ENCODE data around the gene MAGI1. TPM values are rescaled to one million over a fixed set of nuclear protein-coding genes. Genes with fewer than 3 reads are reported as not detected.

MAGI1 gene
- total RNA-seq, 1 experiment from 2014 or later = 38.6 TPM

DNA sequence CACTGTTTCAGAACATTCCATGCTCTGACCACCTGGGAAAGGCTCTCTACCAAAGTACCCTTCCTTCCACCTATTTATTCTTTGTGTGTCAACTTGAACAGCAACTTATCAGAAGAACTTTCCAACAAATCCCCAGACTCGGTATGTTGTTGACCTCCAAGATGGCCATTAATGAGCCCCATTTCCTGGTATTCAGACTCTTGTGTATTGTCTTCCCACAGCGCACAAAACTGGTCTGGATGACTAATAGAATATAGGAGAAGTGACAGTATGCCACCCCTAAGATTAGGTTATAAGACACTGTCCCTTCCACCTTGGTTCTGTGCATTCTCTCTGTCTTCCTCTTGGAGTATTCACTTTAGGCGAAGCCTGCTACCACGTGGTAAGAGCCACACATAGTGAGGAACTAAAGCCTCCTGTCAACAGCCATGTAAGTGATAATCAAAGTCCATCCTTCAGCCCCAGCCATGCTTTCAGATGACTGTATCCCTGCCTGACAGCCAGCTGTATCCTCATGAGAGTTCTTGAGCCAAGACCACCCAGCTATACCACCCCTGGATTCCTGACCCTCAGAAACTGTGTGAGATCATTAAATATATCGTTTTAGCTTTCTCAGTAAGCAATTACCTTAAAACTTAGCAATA is 481.7 kb downstream of the MAGI1 start:
- POLR2A ChIA-PET = no interaction called here
- H3K4me1 ChIP-seq (ENCODE audit: control insufficient read depth in 1 of 2, insufficient read depth in 2 of 2, low read length in 2 of 2) = no peaks in the 10 kb centered on the region
- H3K27ac ChIP-seq (ENCODE audit: low read depth, low read length) = no peak overlapping the region
- H3K9ac ChIP-seq (ENCODE audit: low read length) = no peak overlapping the region
- intact Hi-C loops (cut with micrococcal nuclease) = loop anchor here (10.0 kb wide), 1 partner anchor 62 kb away; no protein-coding TSS in a partner anchor
- no peaks in the 10 kb centered on the region for H3K36me3 ChIP-seq (ENCODE audit: control insufficient read depth in 1 of 2, insufficient read depth in 2 of 2, low read length in 2 of 2)
- no peaks in the 10 kb centered on the region for H3K9me2 ChIP-seq (ENCODE audit: insufficient read depth)
- ATAC-seq (no peak), DNase-seq (ENCODE audit: low read depth, low spot score) (no peak)
- RAD21 ChIA-PET (ENCODE audit: low non-redundant PET in 1 of 2, low total read pairs in 2 of 2, uncharacterized antibody in 2 of 2, unreplicated experiment in 2 of 2) = no interaction called here
- H3K27me3 ChIP-seq (ENCODE audit: insufficient read depth, low read length) = no peaks in the 10 kb centered on the region
- CTCF ChIA-PET = interaction anchor here (1.3 kb wide), 1 partner anchor 13 kb away, joined by 3 read pairs; no protein-coding TSS in a partner anchor
- H2AFZ ChIP-seq (ENCODE audit: low read depth, low read length, poor library complexity, severe bottlenecking) = no peak overlapping the region
- H3K9me3 ChIP-seq (ENCODE audit: control insufficient read depth in 1 of 2, insufficient read depth in 1 of 2, low read depth in 1 of 2, low read length in 2 of 2) = no peaks in the 10 kb centered on the region
- H3K79me2 ChIP-seq (ENCODE audit: insufficient read depth, low read length) = no peaks in the 10 kb centered on the region
- H3K4me3 ChIP-seq (replicated peaks in 1 of 2; ENCODE audit: low read depth in 1 of 2, low read length in 2 of 2) = no peak overlapping the region
- no peak overlapping the region for H3K4me2 ChIP-seq (ENCODE audit: low read length)
- TF ChIP-seq, protein P1, sequence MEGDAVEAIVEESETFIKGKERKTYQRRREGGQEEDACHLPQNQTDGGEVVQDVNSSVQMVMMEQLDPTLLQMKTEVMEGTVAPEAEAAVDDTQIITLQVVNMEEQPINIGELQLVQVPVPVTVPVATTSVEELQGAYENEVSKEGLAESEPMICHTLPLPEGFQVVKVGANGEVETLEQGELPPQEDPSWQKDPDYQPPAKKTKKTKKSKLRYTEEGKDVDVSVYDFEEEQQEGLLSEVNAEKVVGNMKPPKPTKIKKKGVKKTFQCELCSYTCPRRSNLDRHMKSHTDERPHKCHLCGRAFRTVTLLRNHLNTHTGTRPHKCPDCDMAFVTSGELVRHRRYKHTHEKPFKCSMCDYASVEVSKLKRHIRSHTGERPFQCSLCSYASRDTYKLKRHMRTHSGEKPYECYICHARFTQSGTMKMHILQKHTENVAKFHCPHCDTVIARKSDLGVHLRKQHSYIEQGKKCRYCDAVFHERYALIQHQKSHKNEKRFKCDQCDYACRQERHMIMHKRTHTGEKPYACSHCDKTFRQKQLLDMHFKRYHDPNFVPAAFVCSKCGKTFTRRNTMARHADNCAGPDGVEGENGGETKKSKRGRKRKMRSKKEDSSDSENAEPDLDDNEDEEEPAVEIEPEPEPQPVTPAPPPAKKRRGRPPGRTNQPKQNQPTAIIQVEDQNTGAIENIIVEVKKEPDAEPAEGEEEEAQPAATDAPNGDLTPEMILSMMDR (IDR thresholded peaks at IDR 0.05 in 2 of 3, conservative IDR thresholded peaks at IDR 0.05 in 1 of 3; ENCODE audit: borderline replicate concordance in 1 of 3, insufficient read depth in 1 of 3, low read depth in 2 of 3, low read length in 2 of 3) = no peak
- TF ChIP-seq SIN3A (IDR thresholded peaks at IDR 0.05; ENCODE audit: low read depth) (no peak), CEBPB (IDR thresholded peaks at IDR 0.05; ENCODE audit: low read depth) (no peak), EZH2phosphoT487 (IDR thresholded peaks at IDR 0.05; ENCODE audit: borderline replicate concordance) (no peak), CBX3 (IDR thresholded peaks at IDR 0.05; ENCODE audit: low read depth) (no peak), SP1 (IDR thresholded peaks at IDR 0.05; ENCODE audit: low read depth) (no peak)
- TF ChIP-seq, protein P2, sequence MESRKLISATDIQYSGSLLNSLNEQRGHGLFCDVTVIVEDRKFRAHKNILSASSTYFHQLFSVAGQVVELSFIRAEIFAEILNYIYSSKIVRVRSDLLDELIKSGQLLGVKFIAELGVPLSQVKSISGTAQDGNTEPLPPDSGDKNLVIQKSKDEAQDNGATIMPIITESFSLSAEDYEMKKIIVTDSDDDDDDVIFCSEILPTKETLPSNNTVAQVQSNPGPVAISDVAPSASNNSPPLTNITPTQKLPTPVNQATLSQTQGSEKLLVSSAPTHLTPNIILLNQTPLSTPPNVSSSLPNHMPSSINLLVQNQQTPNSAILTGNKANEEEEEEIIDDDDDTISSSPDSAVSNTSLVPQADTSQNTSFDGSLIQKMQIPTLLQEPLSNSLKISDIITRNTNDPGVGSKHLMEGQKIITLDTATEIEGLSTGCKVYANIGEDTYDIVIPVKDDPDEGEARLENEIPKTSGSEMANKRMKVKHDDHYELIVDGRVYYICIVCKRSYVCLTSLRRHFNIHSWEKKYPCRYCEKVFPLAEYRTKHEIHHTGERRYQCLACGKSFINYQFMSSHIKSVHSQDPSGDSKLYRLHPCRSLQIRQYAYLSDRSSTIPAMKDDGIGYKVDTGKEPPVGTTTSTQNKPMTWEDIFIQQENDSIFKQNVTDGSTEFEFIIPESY (IDR thresholded peaks at IDR 0.05; ENCODE audit: extremely low read depth, insufficient replicate concordance, low read length) = no peak
- H4K20me1 ChIP-seq (ENCODE audit: insufficient read depth) = no peaks in the 10 kb centered on the region
- BruUV-seq (replicated peaks) = no TSS peak
